Endothelial cell of umbilical vein (primary cell): ENCODE results near the gene ZNF717. TPM values are rescaled to one million over a fixed set of nuclear protein-coding genes. Genes with fewer than 3 reads are reported as not detected.

Experiments
- BruUV-seq: library from RNA; stranded (reverse); fragments of 400-500 nt; replicated peaks from 2 replicates; lab custom pipeline; 2021; lab: Mats Ljungman, UMichigan
- CTCF ChIA-PET: fragments of 300-600, 350-600 bp; sonication (Branson Sonifier 250); formaldehyde crosslinking; loops from one replicate; lab custom pipeline; 2021; ENCODE audit warnings: antibody characterized with exemption, inconsistent platforms; lab: Charles Lee
- POLR2A ChIA-PET: fragments of 300-600, 350-600 bp; sonication (Branson Sonifier 250); formaldehyde crosslinking; loops from one replicate; lab custom pipeline; 2021; ENCODE audit warnings: antibody characterized with exemption, inconsistent platforms; lab: Charles Lee
- DNase-seq: peaks from one replicate; pipeline ENCODE4 v3.0.0-alpha.2; 2011; ENCODE audit warnings: low read depth, low spot score
- FAIRE-seq: peaks from 2 replicates; lab custom pipeline; 2011; peaks lifted over from hg19 to GRCh38; lab: Jason Lieb, UNC
- H2AFZ ChIP-seq: 2 replicates; pipeline ENCODE4 v1.6.0; 2012; ENCODE audit warnings: low read depth, low read length, control low read depth, inconsistent platforms
- H3K27ac ChIP-seq: 2 replicates; pipeline ENCODE4 v1.5.1; 2011; ENCODE audit warnings: low read depth, mild to moderate bottlenecking, control low read depth, low read length, moderate library complexity; ENCODE audit not compliant: insufficient read depth
- H3K27me3 ChIP-seq, 2 experiments: 2 replicates each; pipeline versions ENCODE4 v1.6.0 to v1.6.1; 2011; ENCODE audit warnings: low read length in 2 of 2, mixed read lengths in 1 of 2; ENCODE audit not compliant: control insufficient read depth in 2 of 2, insufficient read depth in 2 of 2
- H3K36me3 ChIP-seq, 2 experiments: 2 replicates in 1 of 2; 3 replicates in 1 of 2; pipeline ENCODE4 v1.5.1; 2011; ENCODE audit warnings: low read length in 2 of 2, mild to moderate bottlenecking in 1 of 2, moderate library complexity in 1 of 2; ENCODE audit not compliant: control insufficient read depth in 2 of 2, insufficient read depth in 2 of 2; ENCODE audit errors: extremely low read depth in 1 of 2
- H3K4me1 ChIP-seq: 3 replicates; pipeline ENCODE4 v1.5.1; 2011; ENCODE audit warnings: mild to moderate bottlenecking, low read length; ENCODE audit not compliant: control insufficient read depth, insufficient read depth; ENCODE audit errors: extremely low read depth
- H3K4me2 ChIP-seq: 2 replicates; pipeline ENCODE4 v1.6.1; 2011; ENCODE audit warnings: low read length, control low read depth, mixed read lengths; ENCODE audit not compliant: insufficient read depth
- H3K4me3 ChIP-seq, 3 experiments: fragments of 200-600 bp in 1 of 3; sonication (generic), shearing (Covaris generic) in 1 of 3; replicated peaks in 1 of 3; 2 replicates each; pipeline ENCODE4 v1.5.1; 2011 to 2016; ENCODE audit warnings: control low read depth in 3 of 3, low read length in 3 of 3, mild to moderate bottlenecking in 2 of 3, inconsistent platforms in 1 of 3, low read depth in 1 of 3, moderate library complexity in 1 of 3; ENCODE audit not compliant: insufficient read depth in 1 of 3
- H3K79me2 ChIP-seq: 2 replicates; pipeline ENCODE4 v1.6.0; 2012; ENCODE audit warnings: low read length, inconsistent platforms; ENCODE audit not compliant: control insufficient read depth, insufficient read depth
- H3K9ac ChIP-seq: replicated peaks from 2 replicates; pipeline ENCODE3; 2011; ENCODE audit warnings: low read length, control low read depth; ENCODE audit not compliant: insufficient read depth; ENCODE audit errors: extremely low read depth
- H3K9me1 ChIP-seq: replicated peaks from 3 replicates; pipeline ENCODE4 v1.6.0; 2011; ENCODE audit warnings: mild to moderate bottlenecking, low read length; ENCODE audit not compliant: control insufficient read depth, insufficient read depth; ENCODE audit errors: extremely low read depth
- H3K9me3 ChIP-seq: replicated peaks from 2 replicates; pipeline ENCODE4 v1.5.1; 2012; ENCODE audit warnings: low read length, inconsistent platforms; ENCODE audit not compliant: control insufficient read depth, insufficient read depth
- H4K20me1 ChIP-seq: replicated peaks from 2 replicates; pipeline ENCODE3; 2011; ENCODE audit warnings: mild to moderate bottlenecking, low read length; ENCODE audit not compliant: control insufficient read depth, insufficient read depth; ENCODE audit errors: extremely low read depth
- CTCF ChIP-seq, 2 donors: IDR thresholded peaks; 1 replicate in 1 of 2; 2 replicates in 1 of 2; pipeline ENCODE4 v1.5.1; 2011; ENCODE audit warnings: low read length in 2 of 2, mild to moderate bottlenecking in 2 of 2, moderate library complexity in 2 of 2, control low read depth in 1 of 2, inconsistent platforms in 1 of 2, low read depth in 1 of 2; ENCODE audit not compliant: insufficient read depth in 1 of 2; ENCODE audit errors: extremely low read depth in 1 of 2
- EZH2 ChIP-seq: IDR thresholded peaks from 2 replicates; pipeline ENCODE4 v1.6.1; 2012; ENCODE audit warnings: borderline replicate concordance, low read depth, mild to moderate bottlenecking, moderate library complexity, low read length, inconsistent platforms; ENCODE audit not compliant: severe bottlenecking
- FOS ChIP-seq: IDR thresholded peaks from 2 replicates; pipeline ENCODE4 v1.6.1; 2011; ENCODE audit warnings: mild to moderate bottlenecking, low read length, moderate library complexity, borderline replicate concordance; ENCODE audit not compliant: insufficient read depth
- GATA2 ChIP-seq: IDR thresholded peaks from 2 replicates; pipeline ENCODE4 v1.7.0; 2011; ENCODE audit warnings: low read depth, mild to moderate bottlenecking, moderate library complexity, mixed read lengths, low read length; ENCODE audit not compliant: insufficient read length, insufficient read depth
- JUN ChIP-seq: IDR thresholded peaks from 2 replicates; pipeline ENCODE4 v1.6.1; 2011; ENCODE audit warnings: borderline replicate concordance, low read depth; ENCODE audit not compliant: insufficient read length, insufficient read depth
- MAX ChIP-seq: IDR thresholded peaks from 2 replicates; pipeline ENCODE4 v1.6.1; 2011; ENCODE audit not compliant: insufficient read depth, insufficient read length
- MYC ChIP-seq: IDR thresholded peaks from one replicate; pipeline ENCODE4 v1.6.1; 2011; ENCODE audit warnings: mild to moderate bottlenecking, low read depth, low read length
- POLR2A ChIP-seq: IDR thresholded peaks from 2 replicates; pipeline ENCODE4 v1.6.1; 2012; ENCODE audit warnings: low read depth, mild to moderate bottlenecking, control low read depth, low read length
- POLR2AphosphoS5 ChIP-seq: IDR thresholded peaks from 2 replicates; pipeline ENCODE4 v1.6.1; 2012; ENCODE audit warnings: low read depth, mild to moderate bottlenecking, control low read depth, low read length, moderate library complexity; ENCODE audit not compliant: insufficient read depth
- dilution Hi-C: fragments of 300-500 bp; cut with MboI; formaldehyde crosslinking; loops from one replicate; pipeline ENCODE4 v1.15.0; 2019; ENCODE audit warnings: low sequenced_read_pairs; ENCODE audit not compliant: extremely low pct_ligation_motif_present
- intact Hi-C: fragments of 100-400 bp; cut with micrococcal nuclease; formaldehyde crosslinking; loops from one replicate; pipeline ENCODE4 v1.10.0; 2022
- polyA plus RNA-seq, 4 experiments: library from polyadenylated mRNA; depleted of rRNA in 3 of 4; stranded (reverse) in 3 of 4; unstranded in 1 of 4; fragments of >200 nt; gene quantifications; 2 replicates each; pipeline versions ENCODE4 v1.2.1 to v1.2.3, GENCODE V29; 2011 to 2012; ENCODE audit warnings: missing spikeins in 1 of 4
- total RNA-seq: library from RNA; stranded (reverse); gene quantifications from 2 replicates; pipeline ENCODE4 v1.2.3, GENCODE V29; 2021

Gene ZNF717
- total and polyA plus RNA-seq, 2 donors (not counting 3 experiments of a cell fraction or from before 2014, with no cell fraction given) = 4.1 to 7.1 TPM

- dilution Hi-C loops = no loop called here
- CTCF ChIA-PET = no interaction called here
- Histone ChIP-seq H3K9me1 (no peaks in the 10 kb centered on the region), H3K27ac (no peak overlapping the region), H4K20me1 (no peaks in the 10 kb centered on the region), H3K4me3 (no peak overlapping the region), H3K4me2 (no peak overlapping the region), H3K4me1 (no peaks in the 10 kb centered on the region), H3K9me3 (no peaks in the 10 kb centered on the region), H2AFZ (no peak overlapping the region), H3K9ac (no peak overlapping the region), H3K27me3 (no peaks in the 10 kb centered on the region), H3K79me2 (no peaks in the 10 kb centered on the region), H3K36me3 (no peaks in the 10 kb centered on the region)
- DNase-seq = no peak
- POLR2A ChIA-PET = no interaction called here
- FAIRE-seq = no peak
- TF ChIP-seq FOS (no peak), EZH2 (no peak), POLR2AphosphoS5 (no peak), MYC (no peak), GATA2 (no peak), POLR2A (no peak), CTCF (IDR thresholded peaks at IDR 0.05; ENCODE audit: extremely low read depth in 1 of 2, insufficient read depth in 1 of 2, low read depth in 1 of 2, low read length in 2 of 2) (no peak), MAX (no peak), JUN (no peak)
- BruUV-seq = no TSS peak
- intact Hi-C loops = no loop called here
These were observed 57.4 kb downstream of the ZNF717 start for GRCh38 chr3:75727985-75728384.
